GM18858 (cell line): ENCODE measurements around the gene HTR2B.
"Not testable (repeated sequence)": the region's sequence is repeated elsewhere in the genome, so short reads cannot be mapped to it uniquely, and the experiment has no call there.

Experiments used
- ATAC-seq: cut with Tn5 transposase; IDR thresholded peaks from one replicate; pipeline ENCODE4 v1.9.1; 2021; ENCODE audit not compliant: unreplicated experiment

Gene HTR2B

DNA sequence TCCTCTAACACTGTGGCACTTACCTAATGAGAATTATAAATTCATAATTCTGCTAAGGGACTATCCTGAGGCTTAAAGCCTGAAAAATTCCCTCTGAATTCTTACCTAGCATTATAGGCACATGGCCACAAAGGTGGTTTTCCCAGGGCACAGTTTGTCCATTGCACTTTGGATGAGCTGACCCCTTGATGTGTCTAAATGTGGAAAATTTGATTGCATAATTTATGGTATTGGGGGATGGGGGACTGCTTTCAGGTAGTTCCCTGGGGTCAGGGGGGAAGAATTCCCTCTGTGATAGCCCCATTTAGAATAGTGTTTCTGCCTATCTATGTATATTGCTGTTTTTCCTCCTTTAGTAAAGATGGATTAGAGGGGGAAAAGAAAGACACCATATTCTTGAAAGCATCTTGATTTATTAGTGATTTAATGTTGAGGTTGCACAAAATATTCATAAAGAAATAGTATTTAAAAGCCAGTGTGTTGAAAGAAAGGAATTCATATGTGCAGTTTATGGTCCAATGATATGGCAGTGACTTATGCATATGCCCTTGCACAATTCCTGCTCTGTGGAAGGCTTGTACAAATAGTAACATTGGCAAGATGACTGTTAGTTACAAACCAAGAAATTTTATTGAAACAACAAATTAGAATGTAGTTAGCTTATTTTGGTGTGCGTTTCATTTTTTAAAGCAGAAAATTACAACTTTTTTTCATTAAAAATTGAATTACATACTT is 8.7 kb upstream of the HTR2B start:
- ATAC-seq: no peak

DNA sequence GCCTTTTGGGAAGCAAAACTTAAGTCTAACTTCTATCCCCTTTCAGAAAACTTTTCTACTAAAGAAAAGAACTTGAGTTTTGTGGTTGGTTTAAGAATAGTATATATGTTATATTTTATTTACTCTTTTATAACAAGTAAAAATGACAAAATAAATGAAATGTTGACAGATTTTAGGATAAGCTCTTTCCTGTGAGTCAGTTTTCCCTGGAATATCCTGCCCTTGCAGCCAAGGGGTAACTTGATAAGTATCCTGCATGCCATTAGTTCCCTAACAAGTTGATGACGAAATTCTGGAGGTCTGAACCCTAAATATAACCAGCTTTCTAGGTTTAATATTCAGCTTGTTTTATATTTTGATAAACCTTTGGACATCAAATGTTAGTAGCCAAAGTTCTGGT is 7.3 kb upstream of the HTR2B start:
- no peak for ATAC-seq

GRCh38 chr2:231130336-231131056 is 5.7 kb upstream of the HTR2B start:
- ATAC-seq: no peak

DNA sequence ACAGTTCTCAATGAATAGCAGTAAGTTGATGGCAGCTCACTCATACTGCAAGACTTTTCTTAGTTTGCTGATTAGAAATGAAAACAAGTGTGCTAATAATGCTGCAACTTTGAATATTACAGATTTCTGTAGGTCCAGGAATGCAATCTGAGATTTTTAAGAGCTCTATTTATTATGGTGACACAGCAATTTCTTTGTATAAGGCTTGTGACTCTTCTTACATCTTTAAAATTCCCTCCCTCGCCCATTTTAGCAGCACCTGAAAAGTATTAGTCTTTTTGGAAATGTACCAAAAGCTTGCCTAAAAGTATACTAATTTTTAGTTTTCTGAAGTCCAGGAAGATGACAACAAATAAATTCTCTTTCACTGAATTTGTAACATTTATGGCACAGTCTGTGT is 4.4 kb upstream of the HTR2B start:
- no peak for ATAC-seq

GRCh38 chr2:231128541-231128940 is 3.7 kb upstream of the HTR2B start:
- no peak for ATAC-seq

DNA sequence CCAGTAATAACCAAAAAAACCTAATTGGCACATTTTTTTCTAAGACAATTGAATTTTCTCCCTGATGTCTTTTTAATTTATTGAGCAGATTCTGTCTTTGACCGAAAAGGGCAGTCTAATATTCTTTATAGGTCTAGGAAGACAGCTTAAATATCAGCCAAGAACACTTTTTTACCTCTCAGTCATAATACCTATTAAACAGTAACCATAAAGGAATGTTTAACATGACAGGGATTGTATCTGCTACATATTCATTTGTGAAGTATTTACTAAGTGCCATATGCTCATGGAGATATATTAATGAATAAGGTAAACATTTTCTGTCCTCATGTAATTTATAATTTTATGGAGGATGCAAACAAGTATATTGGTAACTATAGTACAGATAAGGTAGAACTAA is 3.1 kb upstream of the HTR2B start:
- no peak for ATAC-seq

DNA sequence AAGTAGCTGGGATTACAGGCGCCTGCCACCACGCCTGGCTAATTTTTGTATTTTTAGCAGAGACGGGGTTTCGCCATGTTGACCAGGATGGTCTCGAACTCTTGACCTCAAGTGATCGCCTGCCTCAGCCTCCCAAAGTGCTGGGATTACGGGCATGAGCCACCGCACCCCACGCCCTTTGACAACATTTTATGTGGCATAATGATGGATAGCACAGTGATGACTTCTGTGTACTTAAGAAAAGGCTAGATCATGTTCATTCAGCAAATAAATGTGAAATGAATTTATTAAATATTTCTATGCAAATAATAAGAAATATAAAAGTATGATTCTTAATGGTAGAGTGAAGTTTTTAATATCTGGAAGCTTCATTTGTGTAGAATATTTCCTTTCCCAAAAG is 2.6 kb upstream of the HTR2B start:
- no peak for ATAC-seq

DNA sequence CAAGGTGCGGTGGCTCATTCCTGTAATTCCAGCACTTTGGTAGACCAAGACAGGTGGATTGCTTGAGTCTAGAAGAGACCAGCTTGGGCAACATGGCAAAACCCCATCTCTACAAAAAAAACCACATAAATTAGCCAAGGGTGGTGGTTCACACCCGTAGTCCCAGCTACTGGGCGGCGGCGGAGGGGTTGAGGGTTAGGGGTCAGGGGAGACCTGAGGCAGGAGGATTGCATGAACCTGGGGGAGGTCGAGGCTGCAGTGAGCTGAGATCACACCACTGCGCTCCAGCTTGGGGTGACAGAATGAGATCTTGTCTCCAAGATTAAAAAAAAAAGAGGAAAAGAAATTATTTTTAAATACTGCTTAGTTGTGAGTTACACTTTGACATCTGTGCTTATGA is 1.3 kb upstream of the HTR2B start:
- ATAC-seq: no peak

DNA sequence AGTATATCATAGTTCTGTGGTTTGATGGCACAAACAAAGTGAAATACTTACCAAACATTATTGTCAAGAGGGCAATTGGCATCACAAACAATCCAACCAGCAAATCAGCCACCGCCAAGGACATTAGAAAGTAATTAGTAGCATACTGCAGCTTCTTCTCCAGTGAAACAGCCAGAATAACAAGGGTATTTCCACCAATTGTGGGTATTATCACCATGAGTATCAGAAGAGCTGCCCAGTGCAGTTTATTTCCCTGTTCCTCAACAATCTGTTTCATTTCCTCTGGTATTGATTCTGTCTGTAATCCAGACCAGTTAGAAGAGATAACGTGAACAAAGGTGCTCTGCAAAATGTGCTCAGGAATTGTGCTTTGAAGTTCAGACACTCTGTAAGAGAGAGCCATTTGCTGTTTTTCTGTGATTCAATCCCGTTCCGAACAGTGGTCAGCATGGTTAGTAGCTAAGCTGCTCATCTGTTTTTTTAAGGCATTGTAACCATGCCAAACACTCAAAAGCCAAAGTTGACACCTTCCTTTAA is 1.4 kb downstream of the HTR2B start:
- no peak for ATAC-seq

DNA sequence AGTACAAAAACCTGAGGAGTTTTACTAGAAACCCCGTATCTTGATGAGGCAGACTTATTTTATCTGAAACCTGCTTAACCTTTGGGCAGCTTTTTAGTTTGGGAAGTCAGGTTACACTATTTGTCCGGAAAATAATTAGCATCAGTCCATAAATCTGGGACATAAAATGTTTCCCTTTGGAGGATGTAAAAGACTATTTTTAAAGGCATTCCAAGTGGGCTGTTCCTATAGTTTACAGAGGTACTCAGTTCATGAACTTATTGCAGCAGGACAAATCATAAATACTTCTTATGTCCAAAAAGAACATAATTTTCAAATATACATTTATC is 6.3 kb downstream of the HTR2B start:
- no peak for ATAC-seq

GRCh38 chr2:231117922-231118613 is 6.8 kb downstream of the HTR2B start:
- ATAC-seq: no peak

DNA sequence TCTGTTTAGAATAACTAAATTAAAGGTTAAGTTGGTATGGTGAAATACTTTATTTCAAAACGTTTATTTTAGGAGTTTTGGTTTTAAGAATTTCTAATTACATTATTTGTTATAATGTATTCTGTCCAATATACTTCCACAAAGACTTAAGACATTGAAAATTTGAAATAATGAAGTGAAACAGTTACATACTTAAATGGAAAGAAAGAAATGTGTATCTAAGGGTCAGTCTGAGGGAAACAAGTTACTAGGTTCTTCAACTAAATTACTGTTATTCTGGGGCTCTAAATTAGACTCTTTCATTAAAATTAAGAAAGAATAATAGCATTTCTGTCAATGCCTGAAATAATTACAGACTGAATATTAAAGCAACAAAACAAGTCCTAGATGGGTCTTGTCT is 7.7 kb downstream of the HTR2B start:
- no peak for ATAC-seq

GRCh38 chr2:231115651-231116050 is 9.2 kb downstream of the HTR2B start:
- ATAC-seq: no peak

- ATAC-seq: no peak
These were observed 11.4 kb downstream of the HTR2B start for GRCh38 chr2:231113489-231113888.

GRCh38 chr2:231111987-231112386 is 12.9 kb downstream of the HTR2B start:
- ATAC-seq: no peak

DNA sequence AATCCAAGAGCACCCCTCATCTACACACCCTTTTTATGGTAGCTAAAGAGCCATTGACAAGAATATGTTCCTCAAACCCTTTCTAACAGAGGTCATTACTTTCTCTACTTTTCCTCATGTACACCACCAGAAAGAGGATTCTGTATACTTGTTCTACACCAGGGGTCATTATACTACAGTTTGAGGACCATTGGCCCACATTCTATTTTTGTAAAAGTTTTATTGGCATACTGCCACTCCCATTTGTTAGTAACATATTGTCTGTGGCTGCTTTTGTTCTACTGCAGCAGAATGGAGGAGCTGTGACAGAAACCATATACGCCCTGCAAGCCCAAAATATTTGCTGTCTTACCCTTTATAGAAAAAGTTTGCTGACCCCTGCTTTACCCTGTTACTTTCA is 14.3 kb downstream of the HTR2B start:
- no peak for ATAC-seq

- peak; percentile 74 for ATAC-seq
These were observed 20.6 kb downstream of the HTR2B start for GRCh38 chr2:231104115-231104713.

GRCh38 chr2:231102772-231103171 is 22.1 kb downstream of the HTR2B start:
- no peak for ATAC-seq

- no peak for ATAC-seq
These were observed 23.9 kb downstream of the HTR2B start for GRCh38 chr2:231100990-231101389.

GRCh38 chr2:231100321-231100720 is 24.5 kb downstream of the HTR2B start:
- not testable (repeated sequence) for ATAC-seq

GRCh38 chr2:231099918-231100317 is 24.9 kb downstream of the HTR2B start:
- no peak for ATAC-seq
